Thymus (tissue), 11 donors: ENCODE measurements around the gene ZNF576. TPM values are rescaled to one million over a fixed set of nuclear protein-coding genes. Genes with fewer than 3 reads are reported as not detected.
A peak's percentile ranks its signal among the peaks of the same experiment; 100 is the strongest.
"Not testable (repeated sequence)": the region's sequence is repeated elsewhere in the genome, so short reads cannot be mapped to it uniquely, and the experiment has no call there.

ENCODE experiments used
- DNase-seq, 9 donors: peaks; one replicate each; pipeline ENCODE4 v3.0.0-alpha.2; 2013; ENCODE audit warnings: low spot score in 9 of 9, low read depth in 6 of 9, missing footprints in 1 of 9
- H3K27ac ChIP-seq, 2 donors: one replicate each; pipeline ENCODE4 v1.5.1; 2013; ENCODE audit warnings: control low read depth in 1 of 2, low read depth in 1 of 2, low read length in 1 of 2, mild to moderate bottlenecking in 1 of 2, moderate library complexity in 1 of 2
- H3K27me3 ChIP-seq, 2 donors: one replicate each; pipeline ENCODE4 v1.5.1; 2013; ENCODE audit warnings: low read length in 1 of 2; ENCODE audit not compliant: control insufficient read depth in 2 of 2, insufficient read depth in 1 of 2
- H3K36me3 ChIP-seq, 2 donors: one replicate each; pipeline ENCODE4 v1.5.1; 2013; ENCODE audit warnings: low read length in 1 of 2, mild to moderate bottlenecking in 1 of 2, moderate library complexity in 1 of 2; ENCODE audit not compliant: control insufficient read depth in 2 of 2, insufficient read depth in 2 of 2
- H3K4me1 ChIP-seq, 2 donors: one replicate each; pipeline ENCODE4 v1.5.1; 2013; ENCODE audit warnings: low read length in 2 of 2; ENCODE audit not compliant: control insufficient read depth in 2 of 2, insufficient read depth in 2 of 2
- H3K4me3 ChIP-seq, 2 donors: one replicate each; pipeline ENCODE4 v1.5.1; 2013; ENCODE audit warnings: low read length in 2 of 2, control low read depth in 1 of 2, mild to moderate bottlenecking in 1 of 2
- H3K9me3 ChIP-seq, 2 donors: one replicate each; pipeline ENCODE4 v1.5.1; 2013; ENCODE audit warnings: low read length in 1 of 2, mild to moderate bottlenecking in 1 of 2; ENCODE audit not compliant: control insufficient read depth in 2 of 2, insufficient read depth in 1 of 2
- WGBS: extraction: QIAGEN DNeasy Blood & Tissue Kit; methylation state at CpG from one replicate; pipeline ENCODE4 v1.1.7; 2013; 5-methylcytosine and 5-hydroxymethylcytosine counted together
- polyA plus RNA-seq: library from polyadenylated mRNA; stranded (reverse); fragments of 200-250 nt; gene quantifications from one replicate; pipeline ENCODE4 v1.2.3, GENCODE V29; 2013
- total RNA-seq: library from RNA; stranded (reverse); fragments of 120-200 nt; gene quantifications from one replicate; pipeline ENCODE4 v1.2.4, GENCODE V29; 2013
- donor health status: healthy.

The ZNF576 gene
- total and polyA plus RNA-seq, 2 donors: 9.7 to 10.3 TPM

GRCh38 chr19:43594710-43595604, 1.4 kb upstream of the ZNF576 start:
- H3K27ac ChIP-seq: peak overlapping the region; percentile 80 to 82
- H3K27me3 ChIP-seq: no peaks in the 10 kb centered on the region
- H3K9me3 ChIP-seq: no peaks in the 10 kb centered on the region
- H3K36me3 ChIP-seq: peaks cover 33 to 42% of the 10 kb centered on the region in 2 donors
- DNase-seq: peak; percentile 33 to 90 (median 71)
- H3K4me3 ChIP-seq: peak overlapping the region; percentile 73 to 78
- H3K4me1 ChIP-seq: peaks cover 15 to 40% of the 10 kb centered on the region in 2 donors
- WGBS: 2% methylated on average over 64 of the region's 64 CpGs

- H3K4me1 ChIP-seq: peaks cover 14 to 35% of the 10 kb centered on the region in 2 donors
- H3K4me3 ChIP-seq: peak overlapping the region; percentile 73 to 78
- WGBS: under 1% methylated on average over 18 of the region's 18 CpGs
- no peaks in the 10 kb centered on the region for H3K9me3 ChIP-seq
- H3K27me3 ChIP-seq: no peaks in the 10 kb centered on the region
- peaks cover 37 to 48% of the 10 kb centered on the region in 2 donors for H3K36me3 ChIP-seq
- DNase-seq: no peak
- peak overlapping the region; percentile 80 to 82 for H3K27ac ChIP-seq
Observed at GRCh38 chr19:43595605-43595998, 793 bp upstream of the ZNF576 start.

GRCh38 chr19:43596842-43597461, 557 bp downstream of the ZNF576 start:
- Histone ChIP-seq H3K4me3 (peak overlapping the region; percentile 62 to 72), H3K36me3 (peaks cover 46 to 47% of the 10 kb centered on the region in 2 donors), H3K4me1 (peaks cover 14 to 35% of the 10 kb centered on the region in 2 donors), H3K9me3 (no peaks in the 10 kb centered on the region), H3K27ac (peak overlapping the region in 1 of 2 donors; percentile 94), H3K27me3 (no peaks in the 10 kb centered on the region)
- peak in 1 of 9 donors; percentile 31 for DNase-seq
- 31% methylated on average over 7 of the region's 7 CpGs for WGBS

- no peaks in the 10 kb centered on the region for H3K9me3 ChIP-seq
- H3K36me3 ChIP-seq: peaks cover 44 to 49% of the 10 kb centered on the region in 2 donors
- H3K27me3 ChIP-seq: no peaks in the 10 kb centered on the region
- H3K4me1 ChIP-seq: peaks cover 14 to 35% of the 10 kb centered on the region in 2 donors
- H3K27ac ChIP-seq: no peak overlapping the region
- 55% methylated on average over 5 of the region's 5 CpGs for WGBS
- no peak overlapping the region for H3K4me3 ChIP-seq
- no peak for DNase-seq
Observed at GRCh38 chr19:43597876-43598275, 1.5 kb downstream of the ZNF576 start.

- peaks cover 14 to 35% of the 10 kb centered on the region in 2 donors for H3K4me1 ChIP-seq
- no peak overlapping the region for H3K4me3 ChIP-seq
- H3K36me3 ChIP-seq: peaks cover 38 to 46% of the 10 kb centered on the region in 2 donors
- no peaks in the 10 kb centered on the region for H3K27me3 ChIP-seq
- 98% methylated on average over 19 of the region's 19 CpGs for WGBS
- no peak overlapping the region for H3K27ac ChIP-seq
- DNase-seq: no peak
- H3K9me3 ChIP-seq: no peaks in the 10 kb centered on the region
Observed at GRCh38 chr19:43598445-43599240, 2.2 kb downstream of the ZNF576 start.

GRCh38 chr19:43599635-43600295, 3.4 kb downstream of the ZNF576 start:
- no peak for DNase-seq
- WGBS: 98% methylated on average over 4 of the region's 4 CpGs
- peaks cover 8 to 25% of the 10 kb centered on the region in 2 donors for H3K4me1 ChIP-seq
- no peaks in the 10 kb centered on the region for H3K27me3 ChIP-seq
- no peak overlapping the region for H3K4me3 ChIP-seq
- peaks cover 33 to 41% of the 10 kb centered on the region in 2 donors for H3K36me3 ChIP-seq
- H3K9me3 ChIP-seq: no peaks in the 10 kb centered on the region
- H3K27ac ChIP-seq: no peak overlapping the region

GRCh38 chr19:43600326-43600725, 3.9 kb downstream of the ZNF576 start:
- 99% methylated on average over 5 of the region's 5 CpGs for WGBS
- Histone ChIP-seq H3K36me3 (peaks cover 33 to 41% of the 10 kb centered on the region in 2 donors), H3K4me1 (peaks cover 6 to 20% of the 10 kb centered on the region in 2 donors)
- not testable (repeated sequence) for H3K4me3 ChIP-seq, DNase-seq, H3K27me3 ChIP-seq, H3K9me3 ChIP-seq, H3K27ac ChIP-seq

- Histone ChIP-seq H3K36me3 (peaks cover 33 to 47% of the 10 kb centered on the region in 2 donors), H3K9me3 (no peaks in the 10 kb centered on the region), H3K4me1 (peaks cover 0 to 4% of the 10 kb centered on the region in 2 donors), H3K4me3 (no peak overlapping the region), H3K27ac (peak overlapping the region in 1 of 2 donors; percentile 36), H3K27me3 (no peaks in the 10 kb centered on the region)
- no peak for DNase-seq
- 88% methylated on average over 7 of the region's 7 CpGs for WGBS
Observed at GRCh38 chr19:43605875-43606568, 9.6 kb downstream of the ZNF576 start.
